ENCODE data around the gene ZFYVE27. TPM values are rescaled to one million over a fixed set of nuclear protein-coding genes. Genes with fewer than 3 reads are reported as not detected.

Gene ZFYVE27
- polyA plus RNA-seq, 1 donor (not counting 4 experiments of a cell fraction or from before 2014, with no cell fraction given) = 14.3 TPM

DNA sequence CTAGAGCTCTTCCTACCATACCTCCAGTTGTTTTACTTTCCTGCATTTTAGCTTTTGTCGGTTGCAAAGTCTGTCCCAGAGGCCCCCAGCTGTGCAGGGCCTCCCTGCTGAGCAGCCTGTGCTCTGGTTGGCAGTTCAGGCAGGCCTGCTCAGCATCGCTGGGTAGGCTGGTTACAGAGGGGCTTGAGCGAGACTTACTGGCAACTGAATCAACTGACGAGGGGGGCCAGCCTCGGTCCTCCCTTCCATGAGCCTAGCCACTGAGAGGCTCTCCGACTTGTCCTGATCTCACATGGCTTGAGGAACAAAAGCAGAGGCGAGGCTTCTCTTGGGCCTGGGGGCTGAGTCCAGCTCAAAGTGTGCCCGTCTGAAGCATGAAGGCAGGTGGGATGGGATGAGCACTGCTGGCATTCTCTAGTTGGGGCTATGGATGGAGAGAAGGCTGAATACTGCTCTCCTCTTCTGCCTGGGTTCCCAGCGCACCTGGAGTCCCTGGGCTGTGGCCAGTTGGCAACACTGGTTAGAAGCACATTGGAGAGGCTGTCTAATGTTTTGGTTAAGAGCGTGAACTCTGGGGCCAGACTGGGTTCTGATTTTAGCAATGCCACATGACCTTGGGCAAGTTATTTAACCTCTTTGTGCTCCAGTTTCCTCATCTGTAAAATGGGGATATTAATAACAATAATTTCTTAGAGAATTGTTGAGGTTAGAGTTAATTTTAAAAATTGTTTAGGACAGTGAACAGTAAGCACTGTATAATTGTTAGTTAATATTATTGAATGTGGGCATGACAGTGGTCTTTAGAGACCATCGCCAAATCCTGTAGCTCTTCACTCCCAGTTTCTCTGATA, 41.7 kb downstream of the ZFYVE27 start:
- no peak overlapping the region for H3K9ac ChIP-seq (ENCODE audit: control insufficient read depth, extremely low read depth, insufficient read depth, low read length)
- H3K36me3 ChIP-seq (ENCODE audit: control insufficient read depth in 2 of 2, extremely low read depth in 1 of 2, insufficient read depth in 2 of 2, low read length in 2 of 2) = no peaks in the 10 kb centered on the region
- no peak for TF ChIP-seq EZH2 (IDR thresholded peaks at IDR 0.05; ENCODE audit: low read length)
- TF ChIP-seq, protein P1, sequence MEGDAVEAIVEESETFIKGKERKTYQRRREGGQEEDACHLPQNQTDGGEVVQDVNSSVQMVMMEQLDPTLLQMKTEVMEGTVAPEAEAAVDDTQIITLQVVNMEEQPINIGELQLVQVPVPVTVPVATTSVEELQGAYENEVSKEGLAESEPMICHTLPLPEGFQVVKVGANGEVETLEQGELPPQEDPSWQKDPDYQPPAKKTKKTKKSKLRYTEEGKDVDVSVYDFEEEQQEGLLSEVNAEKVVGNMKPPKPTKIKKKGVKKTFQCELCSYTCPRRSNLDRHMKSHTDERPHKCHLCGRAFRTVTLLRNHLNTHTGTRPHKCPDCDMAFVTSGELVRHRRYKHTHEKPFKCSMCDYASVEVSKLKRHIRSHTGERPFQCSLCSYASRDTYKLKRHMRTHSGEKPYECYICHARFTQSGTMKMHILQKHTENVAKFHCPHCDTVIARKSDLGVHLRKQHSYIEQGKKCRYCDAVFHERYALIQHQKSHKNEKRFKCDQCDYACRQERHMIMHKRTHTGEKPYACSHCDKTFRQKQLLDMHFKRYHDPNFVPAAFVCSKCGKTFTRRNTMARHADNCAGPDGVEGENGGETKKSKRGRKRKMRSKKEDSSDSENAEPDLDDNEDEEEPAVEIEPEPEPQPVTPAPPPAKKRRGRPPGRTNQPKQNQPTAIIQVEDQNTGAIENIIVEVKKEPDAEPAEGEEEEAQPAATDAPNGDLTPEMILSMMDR (optimal IDR thresholded peaks at IDR 0.05 in 1 of 3, IDR thresholded peaks at IDR 0.05 in 1 of 3, conservative IDR thresholded peaks at IDR 0.05 in 1 of 3; ENCODE audit: extremely low read depth in 1 of 3, insufficient read depth in 2 of 3, low read length in 3 of 3) = no peak
- no peak overlapping the region for H3K4me3 ChIP-seq (ENCODE audit: control insufficient read depth in 2 of 3, extremely low read depth in 1 of 3, insufficient read depth in 2 of 3, low read depth in 1 of 3, low read length in 3 of 3)
- DNase-seq (ENCODE audit: low read depth, low spot score) = no peak
- no peaks in the 10 kb centered on the region for H4K20me1 ChIP-seq (ENCODE audit: control insufficient read depth, extremely low read depth, insufficient read depth, low read length)
- dilution Hi-C loops (cut with MboI; ENCODE audit: extremely low pct_ligation_motif_present, low sequenced_read_pairs) = no loop called here
- no peaks in the 10 kb centered on the region for H3K9me1 ChIP-seq (ENCODE audit: control insufficient read depth, extremely low read depth, insufficient read depth, low read length)
- no peaks in the 10 kb centered on the region for H3K9me3 ChIP-seq (ENCODE audit: control insufficient read depth, low read depth, low read length)
- no peak overlapping the region for H3K4me2 ChIP-seq (ENCODE audit: control insufficient read depth, extremely low read depth, insufficient read depth, low read depth, low read length)
- no peaks in the 10 kb centered on the region for H3K79me2 ChIP-seq (ENCODE audit: control insufficient read depth, insufficient read depth, low read length)
- no peak for FAIRE-seq
- H3K27ac ChIP-seq (ENCODE audit: control insufficient read depth, insufficient read depth, low read length) = no peak overlapping the region
- H3K4me1 ChIP-seq (ENCODE audit: control insufficient read depth, extremely low read depth, insufficient read depth, low read length) = peaks cover 18% of the 10 kb centered on the region
- H2AFZ ChIP-seq (ENCODE audit: control insufficient read depth, low read length) = no peak overlapping the region
- H3K27me3 ChIP-seq (ENCODE audit: control insufficient read depth, extremely low read depth, insufficient read depth, low read length) = peaks cover 1% of the 10 kb centered on the region

DNA sequence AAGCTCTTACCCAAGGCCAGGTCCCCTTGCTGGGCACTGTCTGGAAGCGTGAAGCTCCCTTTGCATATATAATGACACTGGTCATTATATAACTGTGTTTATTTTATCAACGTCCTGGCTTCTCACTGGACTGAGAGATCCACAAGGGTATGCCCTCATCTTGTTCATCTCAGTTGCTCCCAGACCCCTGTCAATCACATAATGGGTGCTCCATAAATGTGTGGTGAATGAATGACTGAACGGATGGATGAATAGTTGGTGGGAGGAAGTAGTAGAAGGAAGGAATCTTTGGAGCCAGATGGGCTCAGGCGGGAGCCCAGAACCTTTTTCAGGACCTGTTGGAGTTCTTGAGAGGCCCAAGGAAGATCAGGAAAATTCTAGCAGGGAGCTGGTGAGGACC, 42.6 kb downstream of the ZFYVE27 start:
- no peaks in the 10 kb centered on the region for H3K9me1 ChIP-seq (ENCODE audit: control insufficient read depth, extremely low read depth, insufficient read depth, low read length)
- H3K36me3 ChIP-seq (ENCODE audit: control insufficient read depth in 2 of 2, extremely low read depth in 1 of 2, insufficient read depth in 2 of 2, low read length in 2 of 2) = no peaks in the 10 kb centered on the region
- no peaks in the 10 kb centered on the region for H3K79me2 ChIP-seq (ENCODE audit: control insufficient read depth, insufficient read depth, low read length)
- DNase-seq (ENCODE audit: low read depth, low spot score) (no peak), FAIRE-seq (no peak)
- dilution Hi-C loops (cut with MboI; ENCODE audit: extremely low pct_ligation_motif_present, low sequenced_read_pairs) = no loop called here
- no peaks in the 10 kb centered on the region for H3K9me3 ChIP-seq (ENCODE audit: control insufficient read depth, low read depth, low read length)
- TF ChIP-seq EZH2 (IDR thresholded peaks at IDR 0.05; ENCODE audit: low read length) = no peak
- TF ChIP-seq, protein P1 (optimal IDR thresholded peaks at IDR 0.05 in 1 of 3, IDR thresholded peaks at IDR 0.05 in 1 of 3, conservative IDR thresholded peaks at IDR 0.05 in 1 of 3; ENCODE audit: extremely low read depth in 1 of 3, insufficient read depth in 2 of 3, low read length in 3 of 3) = no peak
- no peaks in the 10 kb centered on the region for H4K20me1 ChIP-seq (ENCODE audit: control insufficient read depth, extremely low read depth, insufficient read depth, low read length)
- H3K27ac ChIP-seq (ENCODE audit: control insufficient read depth, insufficient read depth, low read length) = no peak overlapping the region
- H2AFZ ChIP-seq (ENCODE audit: control insufficient read depth, low read length) = no peak overlapping the region
- H3K9ac ChIP-seq (ENCODE audit: control insufficient read depth, extremely low read depth, insufficient read depth, low read length) = no peak overlapping the region
- H3K27me3 ChIP-seq (ENCODE audit: control insufficient read depth, extremely low read depth, insufficient read depth, low read length) = no peaks in the 10 kb centered on the region
- no peak overlapping the region for H3K4me2 ChIP-seq (ENCODE audit: control insufficient read depth, extremely low read depth, insufficient read depth, low read depth, low read length)
- no peak overlapping the region for H3K4me3 ChIP-seq (ENCODE audit: control insufficient read depth in 2 of 3, extremely low read depth in 1 of 3, insufficient read depth in 2 of 3, low read depth in 1 of 3, low read length in 3 of 3)
- peaks cover 18% of the 10 kb centered on the region for H3K4me1 ChIP-seq (ENCODE audit: control insufficient read depth, extremely low read depth, insufficient read depth, low read length)

Data from keratinocyte (primary cell).